Measurements from ENCODE around the gene IFNL1. TPM values are rescaled to one million over a fixed set of nuclear protein-coding genes. Genes with fewer than 3 reads are reported as not detected.

The IFNL1 gene
- total RNA-seq, 4 donors from 2014 or later: not detected

GRCh38 chr19:39310558-39311311, 14.5 kb downstream of the IFNL1 start:
- Histone ChIP-seq H3K9me3 (no peaks in the 10 kb centered on the region), H3K36me3 (peaks cover 0 to 5% of the 10 kb centered on the region in 2 donors), H3K4me3 (replicated peaks in 1 of 3) (no peak overlapping the region), H3K27ac (no peak overlapping the region), H3K4me1 (peaks cover 12 to 14% of the 10 kb centered on the region in 2 donors), H3K27me3 (peaks cover 13% of the 10 kb centered on the region)
- no peak for TF ChIP-seq POLR2A (IDR thresholded peaks at IDR 0.05)
- no peak for TF ChIP-seq CTCF (IDR thresholded peaks at IDR 0.05)
- intact Hi-C loops (cut with DNase I): no loop called here
- WGBS, 2 donors: 63 to 67% methylated on average over 11 of the region's 11 CpGs
- no peak for DNase-seq

GRCh38 chr19:39314016-39314728, 18.0 kb downstream of the IFNL1 start:
- 96 to 98% methylated on average over 35 to 52 of the region's 64 CpGs for WGBS, 2 donors
- H3K9me3 ChIP-seq: no peaks in the 10 kb centered on the region

GRCh38 chr19:39315933-39316332, 19.7 kb downstream of the IFNL1 start:
- H3K27me3 ChIP-seq: no peaks in the 10 kb centered on the region
- H3K4me1 ChIP-seq: peaks cover 9% of the 10 kb centered on the region in 2 donors
- TF ChIP-seq POLR2A (IDR thresholded peaks at IDR 0.05): no peak
- no peak for TF ChIP-seq CTCF (IDR thresholded peaks at IDR 0.05)
- intact Hi-C loops (cut with DNase I): no loop called here
- WGBS, 2 donors: 87 to 96% methylated on average over 1 of the region's 1 CpG
- peaks cover 0 to 5% of the 10 kb centered on the region in 2 donors for H3K36me3 ChIP-seq
- H3K4me3 ChIP-seq (replicated peaks in 1 of 3): no peak overlapping the region
- H3K27ac ChIP-seq: no peak overlapping the region
- no peaks in the 10 kb centered on the region for H3K9me3 ChIP-seq
- no peak for DNase-seq

More at GRCh38 chr19:39314016-39314728, 18.0 kb downstream of the IFNL1 start:
- Histone ChIP-seq H3K27me3 (no peaks in the 10 kb centered on the region), H3K27ac (no peak overlapping the region), H3K36me3 (peaks cover 0 to 5% of the 10 kb centered on the region in 2 donors), H3K4me3 (replicated peaks in 1 of 3) (no peak overlapping the region), H3K4me1 (no peaks in the 10 kb centered on the region)
- intact Hi-C loops (cut with DNase I): no loop called here
- TF ChIP-seq CTCF (IDR thresholded peaks at IDR 0.05) (no peak), POLR2A (IDR thresholded peaks at IDR 0.05) (no peak)
- no peak for DNase-seq

GRCh38 chr19:39316627-39317321, 20.6 kb downstream of the IFNL1 start:
- Histone ChIP-seq H3K9me3 (no peaks in the 10 kb centered on the region), H3K36me3 (peaks cover 0 to 5% of the 10 kb centered on the region in 2 donors), H3K27me3 (no peaks in the 10 kb centered on the region), H3K4me3 (replicated peaks in 1 of 3) (no peak overlapping the region), H3K4me1 (peaks cover 9% of the 10 kb centered on the region in 2 donors), H3K27ac (no peak overlapping the region)
- TF ChIP-seq POLR2A (IDR thresholded peaks at IDR 0.05) (no peak), CTCF (IDR thresholded peaks at IDR 0.05) (no peak)
- WGBS, 2 donors: 93 to 95% methylated on average over 12 of the region's 12 CpGs
- DNase-seq: no peak
- intact Hi-C loops (cut with DNase I): no loop called here

Measured in thyroid gland (tissue), 4 donors.